WTC11 (cell line): ENCODE measurements around the gene VARS1. TPM values are rescaled to one million over a fixed set of nuclear protein-coding genes. Genes with fewer than 3 reads are reported as not detected.

Experiments
- ATAC-seq: fragments of 200-7000 bp; cut with Tn5 transposase; 2 replicates; pipeline ENCODE4 v1.10.0; 2021; ENCODE audit warnings: mild to moderate bottlenecking, moderate library complexity
- CTCF ChIA-PET: fragments of 300-600 bp; sonication (Branson Sonifier 250); formaldehyde crosslinking; loops from one replicate; lab custom pipeline; 2021; ENCODE audit warnings: antibody characterized with exemption; lab: Charles Lee
- POLR2A ChIA-PET: fragments of 350-600 bp; sonication (Branson Sonifier 250); formaldehyde crosslinking; loops from one replicate; lab custom pipeline; 2021; ENCODE audit warnings: antibody characterized with exemption; lab: Charles Lee
- DNase-seq: peaks from one replicate; pipeline ENCODE4 v3.0.0; 2021; ENCODE audit warnings: low spot score
- H3K27ac Mint-ChIP-seq: 2 replicates; pipeline ENCODE4 v1.8.0; 2021; ENCODE audit warnings: mixed read lengths
- H3K27me3 Mint-ChIP-seq: 2 replicates; pipeline ENCODE4 v1.8.0; 2021; ENCODE audit warnings: low read depth, mild to moderate bottlenecking, moderate library complexity, mixed read lengths
- H3K36me3 Mint-ChIP-seq: 2 replicates; pipeline ENCODE4 v1.8.0; 2021; ENCODE audit warnings: mixed read lengths
- H3K4me1 Mint-ChIP-seq: 2 replicates; pipeline ENCODE4 v1.8.0; 2022; ENCODE audit warnings: mixed read lengths
- H3K4me3 Mint-ChIP-seq: 2 replicates; pipeline ENCODE4 v1.8.0; 2021; ENCODE audit warnings: mild to moderate bottlenecking, moderate library complexity, mixed read lengths
- H3K9me3 Mint-ChIP-seq: 2 replicates; pipeline ENCODE4 v1.8.0; 2021; ENCODE audit warnings: mixed read lengths
- CREB1 ChIP-seq: sonication (generic); formaldehyde crosslinking; IDR thresholded peaks from 2 replicates; pipeline ENCODE4 v1.8.0; 2023; ENCODE audit warnings: mild to moderate bottlenecking, missing genetic modification reagents
- CREM ChIP-seq: sonication (generic); formaldehyde crosslinking; IDR thresholded peaks from 2 replicates; pipeline ENCODE4 v1.8.1; 2022; ENCODE audit warnings: mild to moderate bottlenecking, missing genetic modification reagents, moderate library complexity
- E2F4 ChIP-seq: sonication (generic); formaldehyde crosslinking; IDR thresholded peaks from 2 replicates; pipeline ENCODE4 v1.8.1; 2022; ENCODE audit warnings: low read depth, mild to moderate bottlenecking, moderate library complexity, missing genetic modification reagents, borderline replicate concordance
- EMX1 ChIP-seq: fragments of 250-450 bp; sonication (Bioruptor Pico); IDR thresholded peaks from 2 replicates; pipeline ENCODE4 v1.8.0; 2021; ENCODE audit warnings: mild to moderate bottlenecking
- FOXK1 ChIP-seq: sonication (generic); formaldehyde crosslinking; IDR thresholded peaks from 2 replicates; pipeline ENCODE4 v1.8.0; 2022; ENCODE audit warnings: mild to moderate bottlenecking, moderate library complexity, missing genetic modification reagents
- GABPB1 ChIP-seq: sonication (generic); formaldehyde crosslinking; IDR thresholded peaks from 2 replicates; pipeline ENCODE4 v1.8.1; 2023; ENCODE audit warnings: mild to moderate bottlenecking, missing genetic modification reagents
- GTF2I ChIP-seq: fragments of 250-450 bp; sonication (Bioruptor Pico); conservative IDR thresholded peaks from 2 replicates; pipeline ENCODE4 v1.4.0; 2021; ENCODE audit warnings: mild to moderate bottlenecking
- HMGA2 ChIP-seq: fragments of 250-450 bp; sonication (Bioruptor Pico); IDR thresholded peaks from 2 replicates; pipeline ENCODE4 v1.4.0; 2021; ENCODE audit warnings: mild to moderate bottlenecking, moderate library complexity
- JUN ChIP-seq: sonication (generic); formaldehyde crosslinking; IDR thresholded peaks from 2 replicates; pipeline ENCODE4 v1.8.0; 2023; ENCODE audit warnings: mild to moderate bottlenecking, missing genetic modification reagents
- NR1H2 ChIP-seq: sonication (generic); formaldehyde crosslinking; IDR thresholded peaks from 2 replicates; pipeline ENCODE4 v1.9.0; 2021; ENCODE audit warnings: mild to moderate bottlenecking, moderate library complexity, missing genetic modification reagents
- PRRX2 ChIP-seq: fragments of 250-450 bp; sonication (Bioruptor Pico); IDR thresholded peaks from 2 replicates; pipeline ENCODE4 v1.8.0; 2021; ENCODE audit warnings: mild to moderate bottlenecking
- TEAD1 ChIP-seq: sonication (generic); formaldehyde crosslinking; IDR thresholded peaks from 2 replicates; pipeline ENCODE4 v1.8.0; 2022; ENCODE audit warnings: mild to moderate bottlenecking, missing genetic modification reagents
- ZNF121 ChIP-seq: sonication (generic); formaldehyde crosslinking; IDR thresholded peaks from 2 replicates; pipeline ENCODE4 v1.8.0; 2023; ENCODE audit warnings: missing genetic modification reagents
- ZNF232 ChIP-seq: sonication (generic); formaldehyde crosslinking; IDR thresholded peaks from 2 replicates; pipeline ENCODE4 v1.8.0; 2022; ENCODE audit warnings: mild to moderate bottlenecking, missing genetic modification reagents
- ZNF425 ChIP-seq: fragments of 250-450 bp; sonication (Bioruptor Pico); conservative IDR thresholded peaks from 2 replicates; pipeline ENCODE4 v1.9.0; 2021; ENCODE audit warnings: mild to moderate bottlenecking
- total RNA-seq: library from RNA; stranded (reverse); gene quantifications from 3 replicates; pipeline ENCODE4 v1.2.3, GENCODE V29; 2021
- TF ChIP-seq, protein P1 (sequence below): sonication (generic); formaldehyde crosslinking; IDR thresholded peaks from 2 replicates; pipeline ENCODE4 v1.8.0; 2023; ENCODE audit warnings: missing genetic modification reagents, mild to moderate bottlenecking, borderline replicate concordance
- TF ChIP-seq, protein P2 (sequence below): sonication (generic); formaldehyde crosslinking; IDR thresholded peaks from 2 replicates; pipeline ENCODE4 v1.8.1; 2023; ENCODE audit warnings: mild to moderate bottlenecking, missing genetic modification reagents, moderate library complexity
- TF ChIP-seq, protein P3 (sequence below): sonication (generic); formaldehyde crosslinking; IDR thresholded peaks from 2 replicates; pipeline ENCODE4 v1.8.1; 2022; ENCODE audit warnings: missing genetic modification reagents, borderline replicate concordance

VARS1 gene
- total RNA-seq, 1 experiment from 2014 or later, result 177 TPM

DNA sequence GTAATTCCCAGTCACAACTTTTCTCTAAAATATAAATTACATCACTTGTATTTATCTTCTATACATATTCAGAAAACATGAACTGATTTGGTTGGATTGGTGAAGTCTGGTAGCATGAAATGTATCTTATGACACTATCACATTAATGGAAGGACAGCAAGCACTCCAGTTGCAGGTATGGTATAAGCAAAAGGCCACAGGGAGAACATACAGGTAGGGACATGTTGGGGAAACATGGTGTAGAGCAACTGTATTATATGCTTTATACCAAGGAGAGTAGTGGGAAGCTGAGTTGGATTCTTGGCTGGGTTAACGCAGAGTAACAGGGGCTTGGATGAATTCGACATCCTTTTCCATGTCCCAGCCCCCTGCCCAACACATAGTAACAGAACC, 1.4 kb upstream of the VARS1 start:
- Mint-ChIP-seq H3K9me3 (no peaks in the 10 kb centered on the region), H3K4me3 (no peak overlapping the region), H3K4me1 (peaks cover 9% of the 10 kb centered on the region), H3K27ac (no peak overlapping the region; the same call in 1 of the 2 replicates), H3K36me3 (peaks cover 21% of the 10 kb centered on the region), H3K27me3 (no peaks in the 10 kb centered on the region)
- ATAC-seq (no peak), DNase-seq (no peak)
- CTCF ChIA-PET, result interaction anchor here (0.8 to 2.5 kb wide), 6 partner anchors 18 to 155 kb away, joined by 3 to 21 read pairs (median 6); partner anchors contain the start of genes ABHD16A, HSPA1A, HSPA1L and MSH5
- no peak for TF ChIP-seq ZNF425 (CRISPR knock-in tag)
- TF ChIP-seq EMX1 (CRISPR knock-in tag), result no peak
- no peak for TF ChIP-seq CREB1 (CRISPR knock-in tag)
- TF ChIP-seq CREM (CRISPR knock-in tag), result no peak
- POLR2A ChIA-PET, result interaction anchor here (0.7 to 2.6 kb wide), 2 partner anchors 18 to 37 kb away, joined by 3 to 18 read pairs; partner anchors contain the start of genes HSPA1A and HSPA1L

DNA sequence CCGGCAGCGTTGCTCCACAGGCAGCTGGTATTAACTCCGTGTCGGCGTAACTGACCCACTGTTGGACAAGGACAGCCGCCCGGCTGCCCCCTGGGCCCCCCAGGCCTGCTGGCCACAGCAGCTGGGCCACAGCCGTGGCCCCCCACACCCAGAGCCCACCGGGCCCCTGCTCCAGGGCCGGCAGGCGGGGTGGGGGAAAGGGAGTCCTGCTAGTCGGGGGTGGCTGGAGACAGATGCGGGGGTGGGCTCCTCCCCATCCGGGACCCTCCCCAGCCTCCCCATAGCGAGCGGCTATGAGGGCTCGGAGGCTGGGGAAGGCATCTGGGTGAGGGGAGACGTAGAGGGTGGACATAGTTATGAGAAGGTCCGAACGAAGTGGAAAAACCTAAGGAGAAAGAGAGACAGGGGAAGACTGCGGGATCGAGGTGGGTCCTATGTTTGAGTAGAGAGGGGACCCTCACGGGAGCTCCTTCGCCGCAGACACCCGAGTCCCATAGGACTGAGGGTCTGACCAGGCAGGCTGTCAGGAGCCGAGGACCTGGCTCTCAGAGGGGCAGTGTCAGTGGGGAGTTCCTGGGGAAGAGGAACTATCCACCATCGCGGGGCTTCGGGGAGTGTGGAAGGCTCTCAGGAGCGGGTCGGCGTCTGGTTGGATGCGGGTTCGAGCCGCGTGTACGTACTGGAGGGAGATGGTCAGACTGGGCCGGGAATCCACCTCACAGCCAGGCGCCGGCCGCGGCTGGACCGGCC, 511 bp downstream of the VARS1 start:
- peak; percentile 2; the same call in 1 of the 2 replicates for ATAC-seq
- DNase-seq, result no peak
- no peaks in the 10 kb centered on the region for H3K9me3 Mint-ChIP-seq
- TF ChIP-seq HMGA2 (CRISPR knock-in tag) (no peak), TEAD1 (no peak), ZNF121 (CRISPR knock-in tag) (no peak), NR1H2 (CRISPR knock-in tag) (no peak), GABPB1 (no peak), PRRX2 (CRISPR knock-in tag) (no peak), JUN (no peak), ZNF232 (CRISPR knock-in tag) (no peak), GTF2I (CRISPR knock-in tag) (no peak), FOXK1 (CRISPR knock-in tag) (no peak), E2F4 (CRISPR knock-in tag) (no peak)
- TF ChIP-seq, protein P1, sequence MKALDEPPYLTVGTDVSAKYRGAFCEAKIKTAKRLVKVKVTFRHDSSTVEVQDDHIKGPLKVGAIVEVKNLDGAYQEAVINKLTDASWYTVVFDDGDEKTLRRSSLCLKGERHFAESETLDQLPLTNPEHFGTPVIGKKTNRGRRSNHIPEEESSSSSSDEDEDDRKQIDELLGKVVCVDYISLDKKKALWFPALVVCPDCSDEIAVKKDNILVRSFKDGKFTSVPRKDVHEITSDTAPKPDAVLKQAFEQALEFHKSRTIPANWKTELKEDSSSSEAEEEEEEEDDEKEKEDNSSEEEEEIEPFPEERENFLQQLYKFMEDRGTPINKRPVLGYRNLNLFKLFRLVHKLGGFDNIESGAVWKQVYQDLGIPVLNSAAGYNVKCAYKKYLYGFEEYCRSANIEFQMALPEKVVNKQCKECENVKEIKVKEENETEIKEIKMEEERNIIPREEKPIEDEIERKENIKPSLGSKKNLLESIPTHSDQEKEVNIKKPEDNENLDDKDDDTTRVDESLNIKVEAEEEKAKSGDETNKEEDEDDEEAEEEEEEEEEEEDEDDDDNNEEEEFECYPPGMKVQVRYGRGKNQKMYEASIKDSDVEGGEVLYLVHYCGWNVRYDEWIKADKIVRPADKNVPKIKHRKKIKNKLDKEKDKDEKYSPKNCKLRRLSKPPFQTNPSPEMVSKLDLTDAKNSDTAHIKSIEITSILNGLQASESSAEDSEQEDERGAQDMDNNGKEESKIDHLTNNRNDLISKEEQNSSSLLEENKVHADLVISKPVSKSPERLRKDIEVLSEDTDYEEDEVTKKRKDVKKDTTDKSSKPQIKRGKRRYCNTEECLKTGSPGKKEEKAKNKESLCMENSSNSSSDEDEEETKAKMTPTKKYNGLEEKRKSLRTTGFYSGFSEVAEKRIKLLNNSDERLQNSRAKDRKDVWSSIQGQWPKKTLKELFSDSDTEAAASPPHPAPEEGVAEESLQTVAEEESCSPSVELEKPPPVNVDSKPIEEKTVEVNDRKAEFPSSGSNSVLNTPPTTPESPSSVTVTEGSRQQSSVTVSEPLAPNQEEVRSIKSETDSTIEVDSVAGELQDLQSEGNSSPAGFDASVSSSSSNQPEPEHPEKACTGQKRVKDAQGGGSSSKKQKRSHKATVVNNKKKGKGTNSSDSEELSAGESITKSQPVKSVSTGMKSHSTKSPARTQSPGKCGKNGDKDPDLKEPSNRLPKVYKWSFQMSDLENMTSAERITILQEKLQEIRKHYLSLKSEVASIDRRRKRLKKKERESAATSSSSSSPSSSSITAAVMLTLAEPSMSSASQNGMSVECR (CRISPR knock-in tag), result no peak
- TF ChIP-seq, protein P2, sequence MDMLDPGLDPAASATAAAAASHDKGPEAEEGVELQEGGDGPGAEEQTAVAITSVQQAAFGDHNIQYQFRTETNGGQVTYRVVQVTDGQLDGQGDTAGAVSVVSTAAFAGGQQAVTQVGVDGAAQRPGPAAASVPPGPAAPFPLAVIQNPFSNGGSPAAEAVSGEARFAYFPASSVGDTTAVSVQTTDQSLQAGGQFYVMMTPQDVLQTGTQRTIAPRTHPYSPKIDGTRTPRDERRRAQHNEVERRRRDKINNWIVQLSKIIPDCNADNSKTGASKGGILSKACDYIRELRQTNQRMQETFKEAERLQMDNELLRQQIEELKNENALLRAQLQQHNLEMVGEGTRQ, result no peak
- TF ChIP-seq, protein P3, sequence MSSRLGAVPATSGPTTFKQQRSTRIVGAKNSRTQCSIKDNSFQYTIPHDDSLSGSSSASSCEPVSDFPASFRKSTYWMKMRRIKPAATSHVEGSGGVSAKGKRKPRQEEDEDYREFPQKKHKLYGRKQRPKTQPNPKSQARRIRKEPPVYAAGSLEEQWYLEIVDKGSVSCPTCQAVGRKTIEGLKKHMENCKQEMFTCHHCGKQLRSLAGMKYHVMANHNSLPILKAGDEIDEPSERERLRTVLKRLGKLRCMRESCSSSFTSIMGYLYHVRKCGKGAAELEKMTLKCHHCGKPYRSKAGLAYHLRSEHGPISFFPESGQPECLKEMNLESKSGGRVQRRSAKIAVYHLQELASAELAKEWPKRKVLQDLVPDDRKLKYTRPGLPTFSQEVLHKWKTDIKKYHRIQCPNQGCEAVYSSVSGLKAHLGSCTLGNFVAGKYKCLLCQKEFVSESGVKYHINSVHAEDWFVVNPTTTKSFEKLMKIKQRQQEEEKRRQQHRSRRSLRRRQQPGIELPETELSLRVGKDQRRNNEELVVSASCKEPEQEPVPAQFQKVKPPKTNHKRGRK, result no peak
- TF ChIP-seq, all 79 proteins: peak for 0
- peaks cover 9% of the 10 kb centered on the region for H3K4me1 Mint-ChIP-seq
- no peaks in the 10 kb centered on the region for H3K27me3 Mint-ChIP-seq
- peak overlapping the region; percentile 97 for H3K27ac Mint-ChIP-seq
- H3K4me3 Mint-ChIP-seq, result peak overlapping the region; percentile 99
- peaks cover 24% of the 10 kb centered on the region for H3K36me3 Mint-ChIP-seq
- ChIA-PET POLR2A (interaction anchor here (0.6 to 2.6 kb wide), 7 partner anchors 14 to 92 kb away, joined by 3 to 18 read pairs (median 4); partner anchors contain the start of genes ABHD16A, HSPA1A, HSPA1B and HSPA1L), CTCF (interaction anchor here (0.6 to 2.5 kb wide), 21 partner anchors 11 to 134 kb away, joined by 3 to 30 read pairs (median 6); partner anchors contain the start of genes ABHD16A, C6orf47, DDAH2 and EHMT2)
